Body of pancreas (tissue), 4 donors: ENCODE results near the gene IL6R.

Experiments used
- CTCF ChIP-seq, 7 experiments: fragments of 450-650 bp in 4 of 7; fragments of 200-600 bp in 3 of 7; sonication (generic) in 3 of 7; IDR thresholded peaks; one replicate each; pipeline ENCODE4 v1.5.1; 2016 to 2019; ENCODE audit warnings: antibody characterized with exemption in 7 of 7
- POLR2A ChIP-seq, 3 donors: fragments of 450-650 bp; IDR thresholded peaks; one replicate each; pipeline ENCODE4 v1.6.1; 2016; ENCODE audit warnings: antibody characterized with exemption in 3 of 3, mild to moderate bottlenecking in 2 of 3

GRCh38 chr1:154417338-154417608, 12.1 kb downstream of the IL6R start:
- TF ChIP-seq CTCF (IDR thresholded peaks at IDR 0.05) = no peak
- no peak for TF ChIP-seq POLR2A (IDR thresholded peaks at IDR 0.05)
